HG02759 (cell line): ENCODE results near the gene BASP1.
A peak's percentile ranks its signal among the peaks of the same experiment; 100 is the strongest.

Source experiments
- ATAC-seq: cut with Tn5 transposase; IDR thresholded peaks from one replicate; pipeline ENCODE4 v1.9.1; 2021; ENCODE audit warnings: mild to moderate bottlenecking, moderate library complexity; ENCODE audit not compliant: unreplicated experiment

BASP1 gene

DNA sequence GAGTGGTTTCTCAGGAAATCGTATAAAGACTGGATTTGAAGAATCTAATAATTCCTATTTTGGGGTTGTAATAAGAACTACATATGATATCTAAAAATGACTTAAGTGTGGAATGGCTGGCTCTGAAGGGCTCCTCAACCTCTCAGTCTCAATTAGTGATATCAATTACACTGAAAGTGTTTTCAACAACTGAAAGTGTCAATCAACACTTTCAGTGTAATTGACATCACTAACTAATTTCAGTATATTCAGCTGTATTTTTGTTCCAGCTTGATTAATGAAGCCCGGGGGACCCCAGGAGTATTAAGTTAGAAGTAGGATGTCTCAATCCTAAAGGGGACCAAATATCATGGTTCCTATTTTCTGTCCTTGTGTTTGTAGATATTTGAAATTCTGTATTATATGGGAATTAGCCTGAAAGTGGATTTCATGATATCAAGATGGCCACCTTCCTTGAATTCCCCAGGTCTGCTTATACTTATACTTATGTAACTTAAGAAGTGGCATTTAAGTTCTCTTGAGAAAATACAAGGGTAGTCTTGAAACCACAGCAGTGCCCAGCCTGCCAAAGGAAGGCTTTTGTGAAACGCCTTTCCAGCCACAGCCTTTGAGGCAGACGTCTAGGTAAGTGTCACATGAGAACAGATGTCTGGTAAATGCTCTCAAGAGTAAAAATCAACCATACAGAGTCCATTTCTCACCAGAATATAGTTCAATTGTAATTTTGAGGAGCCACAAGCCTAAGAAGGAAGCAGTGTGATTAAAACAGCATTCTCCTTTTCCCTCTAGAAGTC is 4.6 kb downstream of the BASP1 start:
- ATAC-seq, result peak; percentile 12

DNA sequence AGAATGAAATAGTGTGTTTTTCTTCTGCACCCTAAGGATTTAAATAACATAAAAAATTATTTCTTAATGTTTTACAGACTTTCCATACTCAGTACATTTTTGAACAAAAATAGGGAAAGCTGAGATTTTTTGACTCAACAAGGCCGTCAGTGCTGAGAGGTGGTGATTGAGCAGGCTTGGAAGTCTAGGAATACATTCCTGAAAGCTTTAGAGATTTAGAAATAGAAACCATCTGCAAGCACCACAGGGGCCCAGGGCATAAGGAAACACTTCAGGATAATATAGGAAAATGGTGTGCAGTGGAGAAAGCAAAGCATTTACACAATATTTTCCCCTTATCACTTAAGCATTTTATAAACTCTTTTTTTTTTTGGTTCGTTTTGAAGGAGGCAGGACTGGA is 5.2 kb downstream of the BASP1 start:
- ATAC-seq, result no peak

DNA sequence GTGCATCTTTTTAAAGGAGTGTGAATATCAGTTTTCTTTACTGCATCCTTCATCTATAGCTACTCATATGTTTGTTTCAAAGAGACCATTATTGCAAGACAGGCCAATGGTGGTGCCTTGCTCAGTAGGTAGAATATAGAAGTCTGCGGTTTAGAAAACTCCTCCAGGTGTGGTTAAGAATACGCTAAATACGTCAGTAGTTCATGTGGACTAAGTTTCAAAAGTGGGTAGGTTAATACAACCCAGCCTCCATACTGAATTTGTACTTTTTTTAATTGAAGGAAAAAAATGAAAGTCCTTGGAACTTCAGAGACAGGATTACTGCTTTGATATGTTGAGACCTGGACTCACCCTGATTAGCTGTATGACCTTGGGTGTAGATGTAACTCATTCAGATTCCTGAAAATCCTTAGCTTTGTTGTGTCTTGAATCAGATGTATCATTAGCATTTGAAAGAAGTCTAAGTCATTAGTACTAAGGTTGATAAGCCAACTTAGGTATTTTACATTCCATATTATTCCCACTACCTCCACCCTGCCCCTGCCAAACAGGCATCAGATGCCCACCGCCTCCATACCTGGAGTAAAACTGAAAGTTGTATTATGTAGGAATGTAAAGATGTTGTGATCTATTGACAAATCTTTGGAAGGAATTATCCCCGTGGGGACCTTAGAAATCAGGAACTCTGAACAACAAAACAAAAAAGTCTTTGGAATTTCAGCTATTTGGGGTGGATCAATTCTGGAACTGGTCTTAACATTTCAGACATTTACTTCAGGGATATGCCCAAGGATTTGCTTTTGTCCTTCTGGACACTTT is 6.1 kb downstream of the BASP1 start:
- ATAC-seq, result peak; percentile 29

DNA sequence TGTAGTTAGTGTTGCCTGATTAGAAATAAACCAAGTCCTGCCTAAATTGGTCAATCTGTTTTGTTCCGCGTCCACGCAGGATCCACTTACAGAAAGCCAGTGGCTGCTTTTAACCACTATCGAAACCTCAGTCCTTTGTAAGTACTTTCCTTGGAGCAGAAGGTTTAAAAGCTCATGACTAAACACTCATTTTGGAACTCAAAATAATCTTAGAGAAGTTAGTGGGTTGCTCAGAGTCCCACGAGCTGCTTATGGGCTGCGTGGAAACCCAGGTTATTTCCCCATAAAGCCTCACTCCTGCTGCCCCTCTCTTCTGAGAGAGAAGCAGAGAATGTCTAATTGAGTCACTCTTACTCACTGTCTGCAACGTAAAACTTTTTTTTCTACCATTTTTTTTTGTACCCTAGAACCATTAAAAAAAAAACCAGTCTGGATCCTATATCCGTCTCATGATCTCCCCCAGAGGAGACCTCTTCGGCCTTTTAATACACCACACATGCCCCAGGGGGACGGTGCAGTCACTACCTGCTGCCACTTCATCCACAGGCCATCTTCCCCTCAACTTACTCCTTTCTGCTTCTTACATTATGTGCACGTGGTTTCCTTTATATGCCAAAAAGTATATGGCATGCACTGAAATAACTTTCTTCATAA is 7.6 kb downstream of the BASP1 start:
- ATAC-seq, result peak; percentile 69

DNA sequence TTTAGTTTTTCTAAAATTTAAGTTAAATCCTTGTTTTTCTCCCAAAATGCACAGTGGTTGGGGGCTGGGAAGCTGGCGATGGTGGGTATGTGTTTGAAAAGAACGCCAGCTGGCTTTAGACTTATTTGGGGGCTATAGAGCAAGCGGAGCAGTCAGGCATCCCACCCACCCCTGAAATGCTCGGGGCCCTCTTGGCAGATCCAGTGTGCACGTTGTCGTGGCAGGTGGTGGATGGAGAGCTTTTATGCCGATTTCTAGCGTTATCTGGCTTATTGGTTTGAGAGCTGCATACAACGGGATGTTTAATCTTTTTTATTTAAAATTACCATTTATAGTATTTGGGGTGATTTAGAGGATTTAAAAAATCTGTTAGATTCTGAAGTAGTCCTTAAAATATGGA is 8.1 kb downstream of the BASP1 start:
- no peak for ATAC-seq

DNA sequence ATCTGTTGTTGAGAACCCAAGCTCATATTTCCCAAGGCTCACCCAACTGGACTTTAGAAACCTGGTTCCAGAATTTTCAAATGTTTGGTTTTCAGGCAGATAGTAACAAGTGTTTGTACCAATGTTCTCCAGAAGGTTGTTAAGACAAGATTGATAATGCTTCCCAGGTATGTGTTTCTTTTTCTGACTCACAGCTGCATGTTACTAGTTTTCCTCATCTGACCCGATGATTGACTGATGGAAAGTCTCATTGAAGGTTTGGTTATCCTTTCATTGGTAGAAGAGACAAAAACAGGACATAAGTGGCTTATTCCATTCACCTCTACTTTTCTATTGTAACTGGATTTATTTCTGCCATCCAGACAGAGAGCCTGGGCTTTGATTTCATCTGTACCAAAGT is 10.4 kb downstream of the BASP1 start:
- ATAC-seq, result no peak

DNA sequence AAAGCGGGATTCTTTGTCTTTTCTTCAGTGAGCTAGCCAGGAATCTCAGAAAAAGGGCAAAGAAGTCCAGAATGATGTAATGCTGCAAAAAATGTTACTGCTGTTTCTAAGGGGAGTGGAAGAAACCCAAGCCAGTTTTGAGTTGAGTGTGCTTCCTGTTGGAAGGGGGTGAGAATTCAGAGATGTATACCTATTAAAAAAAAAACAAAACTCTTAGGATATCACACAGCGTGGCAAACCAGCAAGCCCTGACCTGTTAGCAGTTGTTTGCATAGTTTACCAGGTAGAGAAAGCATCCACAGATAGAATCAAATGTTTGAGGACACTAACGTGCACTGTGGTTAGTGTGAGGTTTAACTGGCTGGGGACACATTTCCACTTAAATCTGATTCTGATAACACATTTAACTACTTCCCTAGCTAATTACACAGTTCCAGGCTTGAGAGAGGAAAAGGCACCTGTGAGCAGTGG is 11.4 kb downstream of the BASP1 start:
- ATAC-seq, result peak; percentile 49

DNA sequence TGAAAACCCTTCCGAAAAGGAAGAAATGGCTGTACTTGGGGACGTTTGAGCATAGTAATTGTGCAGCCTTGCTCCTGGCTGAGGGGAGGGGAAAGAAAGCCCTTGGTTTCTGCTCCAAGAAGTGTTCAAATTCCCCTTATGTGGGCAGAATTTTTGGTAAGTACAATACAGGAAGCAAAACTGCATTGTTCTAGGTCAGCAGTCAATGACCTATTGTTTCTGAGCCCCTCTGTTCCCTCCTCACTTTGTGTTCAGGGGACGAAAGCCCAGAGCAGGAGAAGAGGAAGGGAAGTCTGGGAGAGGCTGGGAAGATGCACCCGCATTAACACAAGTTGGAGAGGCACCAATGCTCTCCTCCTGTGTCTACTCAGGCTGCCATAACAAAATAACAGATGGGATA is 11.9 kb downstream of the BASP1 start:
- ATAC-seq, result peak; percentile 42

DNA sequence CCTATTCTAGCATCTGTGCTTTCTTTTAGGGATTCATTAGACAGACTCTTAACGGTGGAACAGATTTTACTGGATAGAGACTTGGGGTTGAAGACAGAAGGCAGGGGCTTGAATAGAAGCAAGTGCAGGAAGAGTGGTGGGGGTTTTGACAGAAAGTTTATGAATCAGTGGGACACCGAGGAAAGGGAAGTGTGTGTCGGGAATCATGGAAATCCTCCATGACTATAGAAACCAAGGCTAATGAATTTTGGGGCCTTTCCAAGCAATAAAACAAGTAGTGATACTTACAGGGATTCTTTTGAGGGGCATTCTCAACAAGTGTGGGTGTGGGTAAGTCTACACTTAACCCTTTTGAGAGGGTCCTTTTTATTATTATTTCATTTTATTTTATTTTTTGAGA is 12.8 kb downstream of the BASP1 start:
- no peak for ATAC-seq

DNA sequence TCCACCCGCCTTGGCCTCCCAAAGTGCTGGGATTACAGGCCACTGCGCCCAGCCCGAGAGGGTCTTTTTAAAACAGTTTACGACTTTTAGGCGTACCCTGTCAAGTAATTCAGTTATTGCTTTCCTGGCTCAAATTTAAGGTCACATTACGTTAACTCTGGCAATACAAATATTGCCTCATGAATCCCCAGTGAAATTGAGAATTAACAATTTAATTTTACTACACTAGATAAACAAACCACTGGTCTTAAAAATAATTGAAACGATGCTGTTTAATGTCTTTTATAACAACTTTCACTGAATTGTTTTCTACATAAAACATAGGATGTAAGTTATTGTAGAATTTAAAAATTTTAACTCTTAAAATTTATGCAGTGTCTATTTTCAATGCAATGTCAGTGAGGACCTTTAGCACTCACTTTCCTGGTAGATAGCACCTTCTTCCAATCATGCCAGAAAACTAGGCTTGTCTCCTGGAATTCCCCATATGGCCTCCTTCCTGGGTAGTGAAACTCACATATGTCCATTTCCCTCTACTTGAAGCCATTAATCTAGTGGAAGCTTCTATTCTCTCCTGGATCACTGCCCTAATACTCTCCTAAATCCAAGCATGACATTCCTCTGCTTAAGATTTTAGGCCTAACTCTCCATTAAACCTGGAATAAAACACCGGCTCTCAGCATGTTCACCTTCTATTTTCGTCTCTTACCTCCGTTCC is 13.5 kb downstream of the BASP1 start:
- ATAC-seq, result no peak

DNA sequence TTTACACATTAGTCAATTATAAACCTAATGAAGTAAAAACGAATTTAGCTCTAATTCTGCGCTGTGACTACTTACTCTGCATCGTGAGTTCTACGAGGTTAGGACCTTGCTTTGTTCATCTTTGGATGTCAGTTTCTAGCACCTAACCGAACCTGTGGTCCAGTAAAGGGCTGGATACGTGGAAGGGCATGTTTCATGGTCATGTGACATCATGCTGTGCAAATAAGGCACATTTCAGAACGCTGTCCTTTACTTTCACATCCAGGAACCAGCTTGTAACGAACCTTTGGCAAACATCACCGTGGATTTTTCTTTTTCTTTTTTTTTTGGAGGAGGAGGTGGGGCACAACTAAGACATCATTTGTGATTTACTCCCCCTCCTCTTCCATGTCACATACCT is 15.0 kb downstream of the BASP1 start:
- ATAC-seq, result no peak

DNA sequence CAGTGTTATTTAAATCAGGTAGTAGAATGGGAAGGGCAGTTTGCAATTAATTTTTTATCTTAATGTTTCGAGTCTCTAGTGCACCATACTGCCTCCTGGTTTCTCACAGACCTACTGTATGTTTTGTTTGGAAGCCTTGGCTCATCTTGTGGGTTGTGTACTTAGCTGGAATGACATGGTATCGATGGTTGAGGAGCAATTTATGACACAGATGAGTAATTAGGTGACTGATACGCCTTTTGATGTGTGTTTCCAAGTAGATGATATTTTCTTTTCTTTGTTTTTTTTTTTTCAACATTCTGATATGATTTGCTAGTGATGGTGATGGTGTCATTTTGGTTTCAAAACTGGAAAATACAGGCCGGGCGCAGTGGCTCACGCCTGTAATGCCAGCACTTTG is 16.1 kb downstream of the BASP1 start:
- no peak for ATAC-seq

DNA sequence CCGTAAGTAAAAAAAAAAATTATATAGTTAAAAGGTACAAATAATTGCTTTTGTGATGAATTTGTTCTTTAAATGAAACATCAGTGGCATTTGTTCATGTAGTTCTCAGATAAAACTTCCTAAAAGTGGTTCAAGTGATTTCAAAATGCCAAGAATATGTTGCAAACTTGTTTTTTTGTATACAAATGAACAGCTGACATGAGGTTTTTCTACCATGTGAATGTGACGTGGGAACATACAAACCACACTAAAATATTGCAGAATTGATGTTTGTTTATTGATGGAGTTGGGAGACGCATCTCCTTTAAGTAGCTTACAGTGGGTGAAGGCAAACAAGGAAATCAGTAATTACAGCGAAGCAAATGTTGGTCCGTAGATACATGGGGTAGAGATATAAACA is 16.9 kb downstream of the BASP1 start:
- no peak for ATAC-seq

DNA sequence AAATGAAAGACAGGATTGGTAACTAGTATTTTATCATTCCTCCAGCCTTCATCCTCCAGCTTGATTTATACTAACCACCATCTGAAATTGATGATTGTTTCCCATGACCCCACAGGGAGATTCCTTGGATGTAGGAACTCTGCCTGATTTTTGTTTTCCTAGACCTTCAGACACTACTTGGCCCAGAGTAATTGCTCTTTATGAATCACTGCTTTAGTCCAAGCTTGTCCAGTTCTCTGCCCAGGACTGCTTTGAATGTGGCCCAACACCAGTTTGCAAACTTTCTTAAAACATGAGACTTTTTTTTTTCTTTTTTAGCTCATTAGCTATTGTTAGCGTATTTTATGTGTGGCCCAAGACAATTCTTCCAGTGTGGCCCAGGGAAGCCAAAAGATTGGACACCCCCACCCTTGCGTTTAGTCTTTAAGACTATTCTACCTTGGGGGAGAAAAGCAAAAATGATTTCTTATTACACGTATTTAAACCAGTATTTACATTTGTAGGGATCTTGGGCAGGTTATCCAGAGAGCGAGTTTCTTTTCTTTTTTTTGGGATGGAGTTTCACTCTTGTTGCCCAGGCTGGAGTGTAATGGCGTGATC is 18.4 kb downstream of the BASP1 start:
- no peak for ATAC-seq

DNA sequence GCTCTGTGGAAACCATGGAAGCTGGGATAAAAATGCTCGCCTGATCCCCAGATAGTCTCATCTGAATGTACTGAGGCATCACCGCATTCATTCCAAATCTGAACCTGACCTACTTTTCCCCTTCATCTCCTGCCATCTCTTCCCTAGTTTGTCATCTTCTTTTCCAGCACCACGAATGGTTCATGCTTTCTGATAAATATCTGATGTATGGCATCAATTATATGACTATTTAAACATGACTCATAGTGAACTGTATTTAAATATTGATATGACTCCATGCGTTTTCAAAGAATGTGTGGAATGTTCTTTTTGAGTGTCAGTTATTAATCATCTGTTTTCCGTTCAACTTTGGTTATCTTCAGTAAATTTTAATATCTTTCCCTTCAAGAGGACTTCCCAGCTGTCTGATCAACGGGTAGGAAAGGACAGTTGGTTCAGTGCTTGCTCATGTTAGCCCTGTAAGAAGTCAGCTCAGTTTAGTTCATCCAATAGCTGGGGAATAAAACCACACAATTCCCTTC is 21.1 kb downstream of the BASP1 start:
- ATAC-seq, result no peak

DNA sequence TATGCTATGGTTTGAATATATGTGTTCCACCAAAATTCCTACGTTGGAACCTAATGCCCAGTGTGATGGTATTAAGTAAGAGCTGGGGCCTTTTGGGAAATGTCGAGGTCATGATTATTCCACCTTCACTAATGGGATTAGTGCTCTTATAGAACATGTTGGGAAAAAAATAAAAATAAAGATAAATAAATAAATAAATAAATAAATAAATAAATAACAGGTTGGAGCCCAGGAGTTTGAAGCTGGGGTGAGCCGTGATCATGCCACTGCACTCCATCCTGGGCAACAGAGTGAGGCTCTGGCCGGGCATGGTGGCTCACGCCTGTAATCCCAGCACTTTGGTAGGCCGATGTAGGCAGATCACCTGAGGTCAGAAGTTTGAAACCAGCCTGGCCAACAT is 22.5 kb downstream of the BASP1 start:
- ATAC-seq, result no peak

DNA sequence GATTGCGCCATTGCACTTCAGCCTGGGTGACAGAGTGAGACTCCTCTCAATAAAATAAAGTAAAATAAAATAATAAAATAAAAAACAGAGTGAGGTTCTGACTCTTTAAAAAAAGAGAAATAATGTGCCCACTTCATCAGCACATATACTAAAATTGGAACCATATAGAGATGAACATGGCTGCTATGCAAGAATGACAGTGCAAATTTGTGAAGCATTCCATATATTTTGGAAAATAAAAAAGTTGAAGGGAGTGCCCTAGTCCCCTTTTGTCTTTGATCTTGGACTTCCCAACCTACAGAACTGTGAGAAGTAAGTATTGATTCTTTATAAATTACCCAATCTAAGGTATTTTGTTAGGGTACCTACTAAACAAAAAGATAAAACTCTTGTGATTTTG is 23.1 kb downstream of the BASP1 start:
- ATAC-seq, result no peak

DNA sequence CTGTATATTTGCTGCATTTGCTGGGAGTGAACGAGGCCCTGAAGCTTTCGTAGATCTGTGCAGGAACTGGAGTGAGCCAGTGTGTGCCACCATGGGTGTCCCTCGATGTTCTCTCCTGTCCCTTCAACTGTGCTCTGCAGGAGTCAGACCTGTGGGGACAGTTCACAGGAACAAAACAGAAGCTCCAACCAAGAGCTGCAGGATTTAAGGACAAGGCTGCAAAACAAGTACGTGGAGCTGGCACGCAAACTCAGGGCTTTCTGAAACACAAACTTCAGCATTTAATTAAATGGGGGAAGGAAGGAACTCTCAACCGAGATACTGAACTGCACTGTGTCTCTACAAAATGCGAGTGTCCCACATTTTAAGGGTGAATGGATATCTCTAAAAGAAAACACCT is 24.2 kb downstream of the BASP1 start:
- ATAC-seq, result no peak

DNA sequence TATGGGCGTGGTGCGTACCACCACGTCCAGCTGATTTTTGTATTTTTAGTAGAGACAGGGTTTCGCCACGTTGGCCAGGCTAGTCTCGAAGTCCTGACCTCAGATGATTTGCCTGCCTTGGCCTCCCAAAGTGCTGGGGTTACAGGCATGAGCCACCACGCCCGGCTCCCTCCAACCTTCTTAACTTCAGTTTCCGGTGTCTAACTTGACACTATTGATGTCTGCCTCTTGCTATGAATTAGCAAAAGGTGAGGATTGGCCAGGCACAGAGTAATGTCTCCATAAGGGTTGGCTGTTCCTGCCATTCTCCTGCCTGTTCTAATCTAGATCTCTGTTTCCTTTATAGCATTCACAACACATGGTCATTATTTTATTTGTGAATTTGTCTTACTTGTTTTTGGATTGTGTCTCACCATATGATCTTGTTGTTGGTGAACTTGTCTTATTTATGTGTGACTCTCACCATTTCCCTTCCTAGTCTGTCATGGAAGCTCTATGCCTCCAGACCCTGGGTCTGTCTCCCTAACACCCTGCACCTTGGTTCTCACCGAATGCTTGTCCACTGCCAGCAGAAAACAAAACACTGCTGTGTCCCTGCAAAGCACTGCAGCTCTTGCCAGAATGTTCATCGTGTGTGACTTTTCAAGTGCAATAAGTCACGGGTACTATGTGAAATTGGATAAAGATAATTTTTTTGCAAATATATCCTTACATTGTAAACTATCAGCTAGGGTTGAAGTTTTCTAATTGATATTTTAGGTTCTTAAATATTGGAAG is 26.0 kb downstream of the BASP1 start:
- no peak for ATAC-seq
